LHCN-M2 (cell line): ENCODE data around the gene HSD17B1. TPM values are rescaled to one million over a fixed set of nuclear protein-coding genes. Genes with fewer than 3 reads are reported as not detected.
"Not testable (repeated sequence)": the region's sequence is repeated elsewhere in the genome, so short reads cannot be mapped to it uniquely, and the experiment has no call there.

ENCODE experiments used
- DNase-seq: peaks from one replicate; pipeline ENCODE4 v3.0.0-alpha.2; 2012; ENCODE audit warnings: low read depth
- total RNA-seq: library from RNA; depleted of rRNA; stranded (reverse); fragments of >200 nt; gene quantifications from 2 replicates; pipeline ENCODE4 v1.2.3, GENCODE V29; 2014

HSD17B1 gene
- total RNA-seq, 1 experiment from 2014 or later = 0.34 TPM

DNA sequence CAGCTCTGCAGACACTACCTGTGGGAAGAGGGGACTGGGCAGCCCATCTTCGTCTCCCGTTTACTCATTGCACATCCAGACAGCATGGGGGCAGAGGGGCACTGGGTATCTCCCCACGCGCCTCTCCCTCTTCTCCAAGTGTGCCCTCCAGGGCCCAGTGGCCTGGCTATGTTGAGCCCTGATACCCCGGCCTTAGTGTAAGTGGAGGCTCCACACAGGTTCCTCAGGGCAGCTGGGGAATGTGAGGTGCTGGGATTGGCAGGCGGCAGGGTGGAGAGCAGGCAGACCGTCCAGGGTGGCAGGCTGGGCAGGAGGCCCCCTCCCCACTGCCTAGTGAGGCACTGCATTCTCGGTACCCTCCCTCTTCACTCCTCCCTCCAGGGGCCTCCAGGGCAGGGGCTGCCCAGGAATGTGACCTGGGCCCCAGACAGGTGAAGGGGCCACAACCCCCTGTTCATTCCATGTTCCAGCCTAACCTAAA is 29.9 kb upstream of the HSD17B1 start:
- no peak for DNase-seq

DNA sequence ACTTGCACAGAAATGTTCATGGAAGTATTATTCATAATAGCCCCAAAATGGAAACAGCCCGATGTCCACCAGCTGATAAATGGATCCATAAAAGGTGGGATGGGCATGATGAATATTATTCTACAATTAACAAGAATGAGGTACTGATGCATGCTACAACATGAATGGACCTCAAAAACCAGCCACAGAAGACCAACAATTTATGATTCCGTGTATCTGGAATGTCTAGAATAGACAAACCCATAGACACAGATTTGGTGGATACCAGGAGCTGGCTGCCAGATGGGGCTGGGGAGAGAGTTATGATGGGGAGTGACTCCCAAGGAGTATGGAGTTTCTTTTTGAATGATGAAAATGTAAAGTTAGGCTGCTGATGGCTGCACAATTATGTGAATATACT is 27.5 kb upstream of the HSD17B1 start:
- no peak for DNase-seq

DNA sequence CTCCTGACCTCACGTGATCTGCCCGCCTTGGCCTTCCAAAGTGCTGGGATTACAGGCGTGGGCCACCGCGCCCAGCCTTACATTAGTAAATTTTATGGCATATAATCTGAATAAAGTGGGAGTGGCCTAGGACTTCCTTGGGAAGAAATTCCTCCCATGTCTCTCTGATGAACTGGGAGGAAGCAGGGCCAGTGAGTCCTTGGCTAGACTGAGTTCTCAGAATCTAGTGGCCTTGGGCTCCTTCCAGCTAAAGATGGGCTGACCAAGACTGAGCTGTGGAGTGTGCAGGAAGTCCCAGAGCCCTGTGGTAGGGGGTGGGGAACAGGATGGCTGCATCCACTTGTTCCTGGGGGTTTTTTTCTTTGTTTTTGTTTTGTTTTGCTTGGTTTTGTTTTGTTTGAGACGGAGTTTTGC is 26.7 kb upstream of the HSD17B1 start:
- no peak for DNase-seq

DNA sequence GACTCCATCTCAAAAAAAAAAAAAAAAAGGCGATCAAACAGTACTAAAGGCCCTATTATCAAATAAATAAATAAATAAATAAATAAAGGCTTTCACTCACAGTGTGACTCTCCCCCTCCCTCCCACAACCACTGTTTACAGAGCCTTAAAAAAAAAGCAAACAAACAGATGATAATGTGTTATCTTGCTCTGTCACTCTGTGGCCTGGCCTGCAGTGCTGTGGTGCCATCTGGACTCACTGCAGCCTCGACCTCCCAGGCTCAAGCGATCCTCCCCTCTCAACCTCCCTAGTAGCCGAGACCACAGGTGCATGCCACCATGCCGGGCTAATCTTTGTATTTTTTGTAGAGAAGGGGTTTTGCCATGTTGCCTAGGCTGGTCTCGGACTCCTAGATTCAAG is 24.8 kb upstream of the HSD17B1 start:
- DNase-seq = no peak

DNA sequence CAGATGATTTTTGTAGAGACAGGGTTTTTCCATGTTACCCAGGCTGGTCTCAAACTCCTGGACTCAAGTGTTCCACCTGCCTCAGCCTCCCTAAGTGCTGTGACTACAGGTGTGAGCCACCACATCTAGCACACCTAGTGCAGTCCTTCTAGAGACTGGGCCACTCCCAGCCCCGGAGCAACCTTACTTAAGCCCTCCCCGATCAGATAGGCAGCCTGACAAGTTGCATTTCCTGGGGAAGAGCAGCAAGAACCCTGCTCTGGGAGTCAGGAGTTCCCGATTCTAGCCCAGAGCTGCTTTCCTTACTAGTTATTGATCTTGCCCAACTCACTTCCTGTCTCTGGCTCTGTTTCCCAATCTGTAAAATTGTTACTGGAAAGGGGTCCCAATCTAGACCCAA is 23.7 kb upstream of the HSD17B1 start:
- no peak for DNase-seq

DNA sequence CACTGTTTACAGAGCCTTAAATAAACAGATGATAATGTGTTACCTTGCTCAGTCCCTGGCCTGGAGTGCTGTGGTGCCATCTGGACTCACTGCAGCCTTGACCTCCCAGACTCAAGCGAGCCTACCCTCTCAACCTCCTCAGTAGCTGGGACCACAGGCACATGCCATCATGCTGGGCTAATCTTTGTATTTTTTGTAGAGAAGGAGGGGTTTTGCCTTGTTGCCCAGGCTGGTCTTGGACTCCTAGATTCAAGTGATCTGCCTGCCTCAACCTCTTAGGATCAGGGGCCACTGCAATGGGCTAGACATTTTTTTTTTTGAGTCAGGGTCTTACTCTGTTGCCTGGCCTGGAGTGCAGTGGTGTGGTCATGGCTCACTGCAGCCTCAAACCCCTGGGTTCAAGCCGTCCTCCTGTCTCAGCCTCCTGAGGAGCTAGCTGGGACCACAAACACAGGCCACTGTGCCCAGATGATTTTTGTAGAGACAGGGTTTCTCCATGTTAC is 21.7 kb upstream of the HSD17B1 start:
- DNase-seq = no peak

DNA sequence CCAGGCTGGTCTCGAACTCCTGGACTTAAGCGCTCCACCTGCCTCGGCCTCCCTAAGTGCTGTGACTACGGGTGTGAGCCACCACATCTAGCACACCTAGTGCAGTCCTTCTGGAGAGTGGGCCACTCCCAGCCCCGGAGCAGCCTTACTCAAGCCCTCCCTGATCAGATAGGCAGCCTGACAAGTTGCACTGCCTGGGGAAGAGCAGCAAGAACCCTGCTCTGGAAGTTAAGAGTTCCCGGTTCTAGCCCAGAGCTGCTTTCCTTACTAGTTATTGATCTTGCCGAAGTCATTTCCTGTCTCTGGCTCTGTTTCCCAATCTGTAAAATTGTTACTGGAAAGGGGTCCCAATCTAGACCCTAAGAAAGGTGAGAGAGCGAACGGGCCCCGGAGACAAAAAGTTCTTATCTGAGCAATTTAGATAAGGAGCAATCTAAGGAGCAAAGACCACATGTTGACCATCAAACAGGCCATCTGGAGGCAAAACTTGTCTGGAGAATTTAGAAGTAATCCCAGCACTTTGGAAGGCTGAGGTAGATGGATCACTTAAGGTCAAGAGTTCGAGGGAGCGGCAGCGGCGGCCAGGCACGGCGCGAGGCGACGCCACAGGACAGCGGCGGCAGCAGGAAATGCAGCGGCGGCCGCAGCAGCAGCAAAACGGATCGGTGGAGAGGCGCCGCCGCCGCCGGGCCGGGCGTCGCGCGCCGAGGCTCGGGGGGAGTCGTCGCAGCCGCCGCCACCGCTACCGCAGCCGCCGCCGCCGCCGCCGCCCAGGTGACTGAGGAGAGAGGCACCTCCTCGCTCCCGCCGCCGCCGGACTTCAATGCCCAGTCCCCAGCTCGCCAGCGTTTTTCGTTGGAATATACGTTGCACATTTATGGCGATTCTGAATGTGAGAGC is 21.0 kb upstream of the HSD17B1 start:
- peak; percentile 54 for DNase-seq

DNA sequence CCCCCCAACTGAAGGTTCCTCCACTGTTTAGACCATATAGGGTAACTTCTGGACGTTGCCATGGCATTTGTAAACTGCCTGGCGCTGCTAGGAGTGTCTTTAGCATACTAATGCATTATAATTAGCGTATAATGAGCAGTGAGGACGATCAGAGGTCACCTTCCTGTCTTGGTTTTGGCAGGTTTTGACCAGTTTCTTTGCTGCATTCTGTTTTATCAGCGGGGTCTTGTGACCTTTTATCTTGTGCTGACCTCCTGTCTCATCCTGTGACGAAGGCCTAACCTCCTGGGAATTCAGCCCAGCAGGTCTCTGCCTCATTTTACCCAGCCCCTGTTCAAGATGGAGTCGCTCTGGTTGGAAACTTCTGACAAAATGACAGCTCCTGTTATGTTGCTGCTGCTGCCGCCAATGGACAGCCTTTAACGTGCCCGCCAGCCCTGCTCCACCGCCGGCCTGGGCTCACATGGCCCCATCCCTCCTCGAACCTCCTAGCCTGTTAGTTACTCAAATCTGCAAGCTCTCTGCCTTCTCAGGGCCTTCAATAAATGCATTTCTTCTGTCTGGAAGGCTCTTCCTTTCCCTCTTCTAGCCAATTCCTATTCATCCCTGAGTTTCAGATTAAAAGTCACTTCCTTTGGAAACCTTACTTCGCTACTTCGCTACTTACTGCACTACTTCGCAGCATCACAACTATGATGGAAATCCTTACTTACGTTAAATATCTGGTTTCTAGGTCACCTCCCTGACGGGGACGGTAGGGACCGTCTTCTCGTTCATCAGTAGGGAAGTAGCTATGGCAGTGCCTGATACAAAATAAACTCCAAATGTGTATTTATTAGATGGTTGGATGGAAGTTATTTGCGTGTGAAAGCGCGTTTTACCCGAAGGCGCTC is 17.3 kb upstream of the HSD17B1 start:
- no peak for DNase-seq

DNA sequence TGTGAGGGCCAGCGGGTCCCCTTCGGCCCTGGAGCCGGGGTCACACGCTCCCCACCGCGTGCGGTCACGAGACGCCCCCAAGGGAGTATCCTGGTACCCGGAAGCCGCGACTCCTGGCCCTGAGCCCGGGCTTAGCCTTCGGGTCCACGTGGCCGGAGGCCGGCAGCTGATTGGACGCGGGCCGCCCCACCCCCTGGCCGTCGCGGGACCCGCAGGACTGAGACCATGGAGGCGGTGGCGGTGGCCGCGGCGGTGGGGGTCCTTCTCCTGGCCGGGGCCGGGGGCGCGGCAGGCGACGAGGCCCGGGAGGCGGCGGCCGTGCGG is 16.7 kb upstream of the HSD17B1 start, which contains the start of gene NAGLU:
NAGLU (plus strand) TSS at position 194 of the 324 bp plus-strand sequence; CDS start at position 226, 32 bp downstream.
- peak; percentile 88 for DNase-seq

DNA sequence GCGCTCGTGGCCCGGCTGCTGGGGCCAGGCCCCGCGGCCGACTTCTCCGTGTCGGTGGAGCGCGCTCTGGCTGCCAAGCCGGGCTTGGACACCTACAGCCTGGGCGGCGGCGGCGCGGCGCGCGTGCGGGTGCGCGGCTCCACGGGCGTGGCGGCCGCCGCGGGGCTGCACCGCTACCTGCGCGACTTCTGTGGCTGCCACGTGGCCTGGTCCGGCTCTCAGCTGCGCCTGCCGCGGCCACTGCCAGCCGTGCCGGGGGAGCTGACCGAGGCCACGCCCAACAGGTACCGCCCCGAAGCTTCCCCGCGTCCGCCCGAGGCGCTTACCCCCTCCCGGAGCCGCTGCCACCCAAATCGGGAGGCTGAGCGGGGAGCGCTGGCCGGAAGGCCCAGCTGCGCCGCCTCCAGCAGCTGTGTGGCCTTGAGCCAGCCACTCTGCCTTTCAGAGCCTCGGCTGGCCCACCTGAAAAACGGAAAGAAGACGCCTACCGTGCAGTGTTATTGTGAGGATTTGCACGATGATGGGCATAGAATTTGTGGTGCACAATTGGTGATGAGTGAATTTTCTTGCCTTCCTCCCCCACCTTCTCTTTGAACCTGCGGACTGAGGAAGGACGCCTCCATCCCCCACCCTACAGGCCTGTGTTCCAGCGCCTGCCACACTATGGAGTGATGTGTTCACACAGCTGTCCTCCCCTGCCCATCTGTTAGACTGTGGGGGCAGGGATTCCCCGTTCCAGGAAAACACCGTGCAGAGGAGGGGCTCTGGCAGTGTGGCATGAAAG is 16.2 kb upstream of the HSD17B1 start:
- DNase-seq = peak; percentile 91

DNA sequence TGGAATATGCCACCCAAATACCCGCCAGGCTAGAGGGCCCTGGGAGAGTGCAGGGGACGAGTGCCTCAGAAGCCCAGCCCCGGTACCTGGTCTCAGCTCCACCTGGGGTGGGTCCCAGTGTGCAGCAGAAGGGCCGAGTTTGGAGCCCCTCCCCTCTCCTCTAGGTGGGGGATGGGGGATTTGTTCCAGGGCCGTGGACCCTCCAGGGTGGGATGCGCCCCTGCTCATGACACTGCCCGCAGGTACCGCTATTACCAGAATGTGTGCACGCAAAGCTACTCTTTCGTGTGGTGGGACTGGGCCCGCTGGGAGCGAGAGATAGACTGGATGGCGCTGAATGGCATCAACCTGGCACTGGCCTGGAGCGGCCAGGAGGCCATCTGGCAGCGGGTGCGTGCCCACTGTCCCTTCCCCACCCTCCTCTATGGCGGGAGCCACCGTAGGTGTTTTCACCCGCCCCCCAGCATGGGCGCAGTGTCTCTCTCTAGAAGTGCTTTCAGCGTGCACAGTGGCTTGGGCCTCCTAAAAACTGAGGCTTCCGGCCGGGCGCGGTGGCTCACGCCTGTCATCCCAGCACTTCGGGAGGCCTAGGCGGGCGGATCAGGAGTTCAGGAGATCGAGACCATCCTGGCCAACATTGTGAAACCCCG is 15.4 kb upstream of the HSD17B1 start:
- no peak for DNase-seq

DNA sequence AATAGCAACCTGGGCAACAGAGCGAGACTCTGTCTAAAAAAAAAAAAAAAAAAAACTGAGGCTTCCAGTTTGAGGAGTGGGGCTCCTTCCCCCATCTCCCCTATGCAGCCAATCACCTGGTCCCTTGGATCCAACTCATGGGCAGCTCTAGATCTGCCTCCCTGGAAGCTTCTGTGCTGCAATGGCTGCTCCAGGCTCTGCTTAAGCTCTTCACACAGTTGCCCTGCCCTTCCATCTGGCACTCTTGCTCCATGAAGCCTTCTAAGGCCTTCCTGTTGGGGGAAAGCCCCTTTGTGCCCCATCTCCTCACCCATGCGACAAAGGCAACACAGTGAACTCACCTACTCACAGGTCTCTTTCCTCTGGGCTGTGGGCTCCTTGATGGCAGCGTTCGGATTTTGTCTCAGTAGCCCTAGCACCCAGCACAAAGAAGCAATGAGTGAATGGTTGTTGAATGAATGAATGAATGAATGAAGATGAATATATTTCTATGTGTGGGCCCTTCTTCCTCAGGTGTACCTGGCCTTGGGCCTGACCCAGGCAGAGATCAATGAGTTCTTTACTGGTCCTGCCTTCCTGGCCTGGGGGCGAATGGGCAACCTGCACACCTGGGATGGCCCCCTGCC is 14.8 kb upstream of the HSD17B1 start:
- DNase-seq = no peak

DNA sequence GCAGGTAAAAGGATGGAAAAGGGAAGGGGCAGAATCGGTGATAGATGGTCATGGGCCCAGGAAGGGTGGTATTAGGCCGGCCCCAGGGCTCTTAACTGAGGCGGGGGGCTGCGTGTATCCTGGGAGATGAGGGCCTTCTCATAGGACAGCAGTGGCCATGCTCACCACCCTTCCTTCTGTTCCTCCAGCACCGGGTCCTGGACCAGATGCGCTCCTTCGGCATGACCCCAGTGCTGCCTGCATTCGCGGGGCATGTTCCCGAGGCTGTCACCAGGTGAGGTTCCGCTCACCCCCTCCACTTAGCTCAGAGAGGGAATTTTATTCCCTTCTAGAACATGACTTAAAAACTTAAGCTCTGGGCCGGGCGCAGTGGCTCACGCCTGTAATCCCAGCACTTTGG is 14.2 kb upstream of the HSD17B1 start:
- DNase-seq = no peak

DNA sequence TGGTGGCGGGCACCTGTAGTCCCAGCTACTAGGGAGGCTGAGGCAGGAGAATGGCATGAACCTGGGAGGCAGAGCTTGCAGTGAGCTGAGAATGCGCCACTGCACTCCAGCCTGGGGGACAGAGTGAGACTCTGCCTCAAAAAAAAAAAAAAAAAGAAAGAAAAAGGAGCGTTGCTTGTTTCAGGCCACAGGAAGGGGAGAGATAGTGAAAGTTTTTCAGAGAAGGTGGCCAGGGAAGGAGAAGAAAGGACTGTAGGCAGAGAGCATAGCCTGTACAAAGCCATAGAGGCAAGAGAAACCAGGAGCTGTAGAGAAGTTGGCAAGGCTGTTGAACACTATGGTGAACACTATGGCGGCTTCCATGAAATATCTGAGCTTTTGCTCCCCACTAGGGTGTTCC is 12.2 kb upstream of the HSD17B1 start:
- not testable (repeated sequence) for DNase-seq

DNA sequence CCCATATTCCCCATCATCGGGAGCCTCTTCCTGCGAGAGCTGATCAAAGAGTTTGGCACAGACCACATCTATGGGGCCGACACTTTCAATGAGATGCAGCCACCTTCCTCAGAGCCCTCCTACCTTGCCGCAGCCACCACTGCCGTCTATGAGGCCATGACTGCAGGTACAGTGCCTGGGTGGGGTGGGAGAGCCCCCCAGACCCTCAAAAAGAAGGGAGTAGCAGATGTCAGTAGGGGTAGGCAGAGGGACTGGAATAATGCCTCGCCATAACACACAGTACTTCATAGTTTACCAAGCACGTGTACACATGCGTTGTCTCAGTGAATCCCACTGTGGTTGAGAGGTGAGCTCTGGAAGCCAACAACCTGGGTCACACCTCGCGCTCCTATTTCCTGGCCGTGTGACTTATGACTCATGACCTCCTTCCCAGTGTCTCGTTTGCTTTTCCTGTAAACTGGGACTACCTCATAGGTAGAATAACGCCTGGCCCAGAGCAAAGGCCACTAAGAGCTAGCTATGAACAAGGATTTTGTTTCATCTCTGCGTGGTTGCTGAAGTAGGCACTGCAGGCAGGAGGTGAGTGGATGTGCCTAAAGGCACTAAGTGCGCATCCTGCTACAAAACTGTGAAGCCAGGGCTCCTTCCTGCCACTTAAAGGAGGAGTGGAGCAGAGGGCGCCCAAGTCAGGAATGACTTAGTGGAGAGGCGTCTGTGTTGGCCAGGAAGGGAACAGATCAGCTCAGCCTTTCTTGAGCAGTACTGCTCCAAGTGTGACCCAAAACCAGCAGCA is 11.5 kb upstream of the HSD17B1 start:
- DNase-seq = no peak

DNA sequence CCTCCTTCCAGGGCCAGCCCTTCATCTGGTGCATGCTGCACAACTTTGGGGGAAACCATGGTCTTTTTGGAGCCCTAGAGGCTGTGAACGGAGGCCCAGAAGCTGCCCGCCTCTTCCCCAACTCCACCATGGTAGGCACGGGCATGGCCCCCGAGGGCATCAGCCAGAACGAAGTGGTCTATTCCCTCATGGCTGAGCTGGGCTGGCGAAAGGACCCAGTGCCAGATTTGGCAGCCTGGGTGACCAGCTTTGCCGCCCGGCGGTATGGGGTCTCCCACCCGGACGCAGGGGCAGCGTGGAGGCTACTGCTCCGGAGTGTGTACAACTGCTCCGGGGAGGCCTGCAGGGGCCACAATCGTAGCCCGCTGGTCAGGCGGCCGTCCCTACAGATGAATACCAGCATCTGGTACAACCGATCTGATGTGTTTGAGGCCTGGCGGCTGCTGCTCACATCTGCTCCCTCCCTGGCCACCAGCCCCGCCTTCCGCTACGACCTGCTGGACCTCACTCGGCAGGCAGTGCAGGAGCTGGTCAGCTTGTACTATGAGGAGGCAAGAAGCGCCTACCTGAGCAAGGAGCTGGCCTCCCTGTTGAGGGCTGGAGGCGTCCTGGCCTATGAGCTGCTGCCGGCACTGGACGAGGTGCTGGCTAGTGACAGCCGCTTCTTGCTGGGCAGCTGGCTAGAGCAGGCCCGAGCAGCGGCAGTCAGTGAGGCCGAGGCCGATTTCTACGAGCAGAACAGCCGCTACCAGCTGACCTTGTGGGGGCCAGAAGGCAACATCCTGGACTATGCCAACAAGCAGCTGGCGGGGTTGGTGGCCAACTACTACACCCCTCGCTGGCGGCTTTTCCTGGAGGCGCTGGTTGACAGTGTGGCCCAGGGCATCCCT is 9.3 kb upstream of the HSD17B1 start:
- no peak for DNase-seq

DNA sequence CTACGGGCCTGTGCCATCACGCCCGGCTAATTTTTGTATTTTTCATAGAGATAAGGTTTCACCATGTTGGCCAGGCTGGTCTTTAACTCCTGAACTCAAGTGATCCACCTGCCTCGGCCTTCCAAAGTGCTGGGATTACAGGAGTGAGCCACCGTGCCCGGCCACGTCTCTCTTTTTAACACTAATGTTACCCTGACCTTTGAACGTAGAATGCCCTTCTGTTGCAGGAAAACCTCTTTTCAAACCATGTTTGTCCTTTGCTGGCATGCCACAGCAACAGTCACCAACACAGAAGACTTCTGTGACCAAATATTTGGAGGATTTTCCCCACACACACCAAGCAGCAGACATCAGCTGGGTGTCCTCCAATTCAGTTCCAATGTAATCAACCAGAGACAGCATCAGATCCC is 7.8 kb upstream of the HSD17B1 start:
- no peak for DNase-seq

DNA sequence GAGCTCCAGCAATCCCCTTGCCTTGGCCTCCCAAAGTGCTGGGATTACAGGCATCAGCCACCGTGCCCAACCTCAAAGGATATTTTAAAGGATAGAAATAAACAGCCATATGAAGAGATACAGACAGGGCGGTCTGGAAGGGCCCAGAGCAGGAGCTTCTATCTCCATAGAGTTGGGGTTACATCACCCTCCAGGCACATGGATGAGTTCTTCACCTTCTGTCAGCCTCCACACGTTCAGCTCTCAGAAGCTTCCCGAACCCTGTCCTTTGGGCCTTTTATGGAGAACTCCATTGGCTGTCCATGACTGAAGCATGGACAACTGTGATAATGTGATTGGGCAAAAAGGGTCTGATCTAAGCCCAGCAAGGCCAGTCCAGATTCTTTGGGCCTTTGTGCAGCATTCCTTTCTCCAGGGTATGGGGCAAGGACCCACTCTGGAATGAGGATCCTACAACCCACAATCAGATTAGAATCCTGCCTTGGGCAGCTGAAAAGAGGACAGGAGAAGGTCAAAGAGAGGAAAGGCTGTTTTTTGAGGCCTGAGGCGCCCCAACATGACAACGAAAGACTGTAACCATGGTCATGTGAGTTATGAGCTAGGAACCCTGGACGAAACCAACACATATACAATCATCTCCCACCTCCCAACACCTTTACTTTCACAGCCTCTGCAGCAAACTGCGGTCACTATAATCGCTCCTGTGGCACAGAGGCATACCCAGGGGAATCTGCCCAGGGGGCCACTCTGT is 6.8 kb upstream of the HSD17B1 start:
- not testable (repeated sequence) for DNase-seq
